HEK293 (cell line): ENCODE results near the gene MIB2.
A peak's percentile ranks its signal among the peaks of the same experiment; 100 is the strongest.

Experiments
- AEBP2 ChIP-seq: fragments of 450-650 bp; formaldehyde crosslinking; IDR thresholded peaks from 2 replicates; pipeline ENCODE4 v1.5.1; 2016; ENCODE audit warnings: missing biosample characterization, missing genetic modification characterization, borderline replicate concordance
- BCL11A ChIP-seq: fragments of 450-650 bp; formaldehyde crosslinking; IDR thresholded peaks from 2 replicates; pipeline ENCODE4 v1.5.1; 2016; ENCODE audit warnings: low read depth, missing biosample characterization, missing genetic modification characterization
- GLI2 ChIP-seq: fragments of 450-650 bp; formaldehyde crosslinking; IDR thresholded peaks from 2 replicates; pipeline ENCODE4; 2017; ENCODE audit warnings: missing biosample characterization, missing genetic modification characterization, low read depth, borderline replicate concordance
- HOXA7 ChIP-seq: sonication (generic); formaldehyde crosslinking; IDR thresholded peaks from 2 replicates; pipeline ENCODE4 v1.8.1; 2022; ENCODE audit warnings: missing genetic modification reagents, borderline replicate concordance
- INSM2 ChIP-seq: fragments of 450-650 bp; formaldehyde crosslinking; IDR thresholded peaks from 2 replicates; pipeline ENCODE4 v1.5.1; 2016; ENCODE audit warnings: missing biosample characterization, missing genetic modification characterization
- ZBTB1 ChIP-seq: fragments of 450-650 bp; formaldehyde crosslinking; IDR thresholded peaks from 2 replicates; pipeline ENCODE4 v1.5.1; 2016; ENCODE audit warnings: missing biosample characterization, missing genetic modification characterization
- ZBTB7A ChIP-seq: fragments of 450-650 bp; formaldehyde crosslinking; IDR thresholded peaks from 2 replicates; pipeline ENCODE4 v1.5.1; 2016; ENCODE audit warnings: low read depth, missing biosample characterization, missing genetic modification characterization
- ZFP41 ChIP-seq: fragments of 450-650 bp; formaldehyde crosslinking; IDR thresholded peaks from 2 replicates; pipeline ENCODE4 v1.5.1; 2016; ENCODE audit warnings: missing biosample characterization, missing genetic modification characterization, borderline replicate concordance
- ZNF112 ChIP-seq: fragments of 450-650 bp; formaldehyde crosslinking; IDR thresholded peaks from 2 replicates; pipeline ENCODE4 v1.5.0; 2017; ENCODE audit warnings: missing biosample characterization, missing genetic modification characterization
- ZNF18 ChIP-seq: fragments of 450-650 bp; formaldehyde crosslinking; IDR thresholded peaks from 2 replicates; pipeline ENCODE4 v1.5.1; 2016; ENCODE audit warnings: missing biosample characterization, missing genetic modification characterization
- ZNF23 ChIP-seq: fragments of 450-650 bp; formaldehyde crosslinking; IDR thresholded peaks from 2 replicates; pipeline ENCODE4 v1.5.1; 2016; ENCODE audit warnings: missing biosample characterization, missing genetic modification characterization, borderline replicate concordance
- ZNF394 ChIP-seq: fragments of 450-650 bp; formaldehyde crosslinking; IDR thresholded peaks from 2 replicates; pipeline ENCODE4 v1.5.1; 2016; ENCODE audit warnings: missing biosample characterization, missing genetic modification characterization, mild to moderate bottlenecking, moderate library complexity, borderline replicate concordance
- ZNF449 ChIP-seq: fragments of 450-650 bp; formaldehyde crosslinking; IDR thresholded peaks from 2 replicates; pipeline ENCODE4 v1.5.1; 2017; ENCODE audit warnings: missing biosample characterization, mild to moderate bottlenecking, missing genetic modification characterization, moderate library complexity
- ZNF473 ChIP-seq: fragments of 450-650 bp; formaldehyde crosslinking; IDR thresholded peaks from 2 replicates; pipeline ENCODE4 v1.5.1; 2017; ENCODE audit warnings: missing biosample characterization, missing genetic modification characterization
- ZNF629 ChIP-seq: fragments of 450-650 bp; formaldehyde crosslinking; IDR thresholded peaks from 2 replicates; pipeline ENCODE4 v1.5.1; 2017; ENCODE audit warnings: missing biosample characterization, missing genetic modification characterization
- ZNF776 ChIP-seq: fragments of 450-650 bp; formaldehyde crosslinking; IDR thresholded peaks from 2 replicates; pipeline ENCODE4 v1.5.0; 2017; ENCODE audit warnings: missing biosample characterization, missing genetic modification characterization, borderline replicate concordance
- TF ChIP-seq, protein P1 (sequence below): fragments of 450-650 bp; formaldehyde crosslinking; optimal IDR thresholded peaks from 2 replicates; pipeline ENCODE3; 2016; ENCODE audit warnings: missing biosample characterization, mild to moderate bottlenecking, missing genetic modification characterization
- TF ChIP-seq, protein P2 (sequence below): fragments of 450-650 bp; IDR thresholded peaks from 2 replicates; pipeline ENCODE4 v1.5.1; 2018; ENCODE audit warnings: missing biosample characterization, mild to moderate bottlenecking, missing genetic modification characterization
- TF ChIP-seq, protein P3 (sequence below): fragments of 450-650 bp; formaldehyde crosslinking; IDR thresholded peaks from 2 replicates; pipeline ENCODE4; 2016; ENCODE audit warnings: missing biosample characterization, missing genetic modification characterization
- TF ChIP-seq, protein P4 (sequence below): fragments of 450-650 bp; formaldehyde crosslinking; IDR thresholded peaks from 2 replicates; pipeline ENCODE4 v1.5.1; 2016; ENCODE audit warnings: missing biosample characterization, missing genetic modification characterization

Gene MIB2

DNA sequence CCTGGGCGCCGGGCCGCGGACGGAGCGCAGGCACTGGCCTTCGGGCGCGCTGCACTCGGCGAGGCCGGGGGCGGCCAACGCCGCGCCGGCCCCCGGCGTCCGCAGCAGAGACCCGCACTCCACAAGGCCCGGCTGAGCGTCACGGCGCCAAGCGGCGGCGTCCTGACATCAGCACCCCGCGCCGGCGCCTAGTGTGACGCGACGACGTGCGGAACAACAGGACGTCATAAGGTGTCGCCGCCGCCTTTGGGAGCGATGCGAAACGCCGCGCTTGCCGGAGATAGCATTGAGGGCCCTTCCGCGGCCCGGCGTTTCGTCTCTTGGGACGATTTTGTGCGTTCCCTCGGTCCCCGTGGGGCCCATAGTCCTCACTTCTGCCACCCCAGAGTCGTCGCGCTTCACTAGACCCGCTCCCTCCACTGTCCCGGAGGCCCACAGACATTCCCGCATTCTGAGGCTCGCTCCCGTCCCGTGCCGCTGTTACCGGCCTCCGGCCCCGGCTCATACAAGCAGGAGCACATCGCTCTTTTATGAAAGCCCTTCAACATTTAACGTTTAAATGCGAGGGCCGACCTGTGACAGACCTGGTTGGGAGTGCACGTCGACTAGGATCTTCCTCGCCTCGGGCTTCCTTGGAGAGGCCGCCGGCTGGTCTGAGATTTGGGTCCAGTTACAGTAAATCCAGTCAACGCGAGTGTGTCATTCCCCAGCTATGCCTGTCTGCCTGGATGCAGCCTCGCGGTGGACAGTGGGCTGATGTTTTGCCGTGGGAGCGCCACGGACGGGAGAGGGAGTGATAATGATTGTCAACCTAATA is 40.4 kb upstream of the MIB2 start, which contains the start of gene SSU72 (continued):
- peak; percentile 34; the same call in 1 of the 2 replicates for TF ChIP-seq ZNF449 (tag by site-specific recombination)
- TF ChIP-seq HOXA7 (CRISPR knock-in tag) = no peak
- TF ChIP-seq ZNF776 (tag by site-specific recombination) = no peak
- TF ChIP-seq, protein P1, sequence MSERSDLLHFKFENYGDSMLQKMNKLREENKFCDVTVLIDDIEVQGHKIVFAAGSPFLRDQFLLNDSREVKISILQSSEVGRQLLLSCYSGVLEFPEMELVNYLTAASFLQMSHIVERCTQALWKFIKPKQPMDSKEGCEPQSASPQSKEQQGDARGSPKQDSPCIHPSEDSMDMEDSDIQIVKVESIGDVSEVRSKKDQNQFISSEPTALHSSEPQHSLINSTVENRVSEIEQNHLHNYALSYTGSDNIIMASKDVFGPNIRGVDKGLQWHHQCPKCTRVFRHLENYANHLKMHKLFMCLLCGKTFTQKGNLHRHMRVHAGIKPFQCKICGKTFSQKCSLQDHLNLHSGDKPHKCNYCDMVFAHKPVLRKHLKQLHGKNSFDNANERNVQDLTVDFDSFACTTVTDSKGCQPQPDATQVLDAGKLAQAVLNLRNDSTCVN = peak; percentile 65
- no peak for TF ChIP-seq ZNF112 (tag by site-specific recombination)
- TF ChIP-seq, protein P2, sequence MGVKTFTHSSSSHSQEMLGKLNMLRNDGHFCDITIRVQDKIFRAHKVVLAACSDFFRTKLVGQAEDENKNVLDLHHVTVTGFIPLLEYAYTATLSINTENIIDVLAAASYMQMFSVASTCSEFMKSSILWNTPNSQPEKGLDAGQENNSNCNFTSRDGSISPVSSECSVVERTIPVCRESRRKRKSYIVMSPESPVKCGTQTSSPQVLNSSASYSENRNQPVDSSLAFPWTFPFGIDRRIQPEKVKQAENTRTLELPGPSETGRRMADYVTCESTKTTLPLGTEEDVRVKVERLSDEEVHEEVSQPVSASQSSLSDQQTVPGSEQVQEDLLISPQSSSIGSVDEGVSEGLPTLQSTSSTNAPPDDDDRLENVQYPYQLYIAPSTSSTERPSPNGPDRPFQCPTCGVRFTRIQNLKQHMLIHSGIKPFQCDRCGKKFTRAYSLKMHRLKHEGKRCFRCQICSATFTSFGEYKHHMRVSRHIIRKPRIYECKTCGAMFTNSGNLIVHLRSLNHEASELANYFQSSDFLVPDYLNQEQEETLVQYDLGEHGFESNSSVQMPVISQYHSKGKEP = peak; percentile 5; the same call in 1 of the 2 replicates
- TF ChIP-seq GLI2 (tag by site-specific recombination) = no peak
- TF ChIP-seq, protein P3, sequence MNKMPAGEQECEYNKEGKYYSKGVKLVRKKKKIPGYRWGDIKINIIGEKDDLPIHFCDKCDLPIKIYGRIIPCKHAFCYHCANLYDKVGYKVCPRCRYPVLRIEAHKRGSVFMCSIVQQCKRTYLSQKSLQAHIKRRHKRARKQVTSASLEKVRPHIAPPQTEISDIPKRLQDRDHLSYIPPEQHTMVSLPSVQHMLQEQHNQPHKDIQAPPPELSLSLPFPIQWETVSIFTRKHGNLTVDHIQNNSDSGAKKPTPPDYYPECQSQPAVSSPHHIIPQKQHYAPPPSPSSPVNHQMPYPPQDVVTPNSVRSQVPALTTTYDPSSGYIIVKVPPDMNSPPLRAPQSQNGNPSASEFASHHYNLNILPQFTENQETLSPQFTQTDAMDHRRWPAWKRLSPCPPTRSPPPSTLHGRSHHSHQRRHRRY (tag by site-specific recombination) = no peak
- TF ChIP-seq ZNF23 = no peak
- no peak for TF ChIP-seq ZFP41 (tag by site-specific recombination)
- peak; percentile 56; the same call in 1 of the 2 replicates for TF ChIP-seq INSM2 (tag by site-specific recombination)
- peak; percentile 99 for TF ChIP-seq ZNF629
- no peak for TF ChIP-seq ZNF473 (tag by site-specific recombination)
- TF ChIP-seq, protein P4, sequence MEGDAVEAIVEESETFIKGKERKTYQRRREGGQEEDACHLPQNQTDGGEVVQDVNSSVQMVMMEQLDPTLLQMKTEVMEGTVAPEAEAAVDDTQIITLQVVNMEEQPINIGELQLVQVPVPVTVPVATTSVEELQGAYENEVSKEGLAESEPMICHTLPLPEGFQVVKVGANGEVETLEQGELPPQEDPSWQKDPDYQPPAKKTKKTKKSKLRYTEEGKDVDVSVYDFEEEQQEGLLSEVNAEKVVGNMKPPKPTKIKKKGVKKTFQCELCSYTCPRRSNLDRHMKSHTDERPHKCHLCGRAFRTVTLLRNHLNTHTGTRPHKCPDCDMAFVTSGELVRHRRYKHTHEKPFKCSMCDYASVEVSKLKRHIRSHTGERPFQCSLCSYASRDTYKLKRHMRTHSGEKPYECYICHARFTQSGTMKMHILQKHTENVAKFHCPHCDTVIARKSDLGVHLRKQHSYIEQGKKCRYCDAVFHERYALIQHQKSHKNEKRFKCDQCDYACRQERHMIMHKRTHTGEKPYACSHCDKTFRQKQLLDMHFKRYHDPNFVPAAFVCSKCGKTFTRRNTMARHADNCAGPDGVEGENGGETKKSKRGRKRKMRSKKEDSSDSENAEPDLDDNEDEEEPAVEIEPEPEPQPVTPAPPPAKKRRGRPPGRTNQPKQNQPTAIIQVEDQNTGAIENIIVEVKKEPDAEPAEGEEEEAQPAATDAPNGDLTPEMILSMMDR = no peak
- no peak for TF ChIP-seq ZNF18
- peak; percentile 86; the same call in 1 of the 2 replicates for TF ChIP-seq ZBTB1 (tag by site-specific recombination)
- TF ChIP-seq ZBTB7A = no peak
- TF ChIP-seq AEBP2 = no peak
- no peak for TF ChIP-seq BCL11A (tag by site-specific recombination)
- TF ChIP-seq ZNF394 = no peak
